ENCODE data around the gene BRI3. TPM values are rescaled to one million over a fixed set of nuclear protein-coding genes. Genes with fewer than 3 reads are reported as not detected.
"Not testable (repeated sequence)": the region's sequence is repeated elsewhere in the genome, so short reads cannot be mapped to it uniquely, and the experiment has no call there.

BRI3 gene
- total RNA-seq, 1 experiment from 2014 or later = 14.4 TPM

GRCh38 chr7:98309566-98309965, 28.1 kb downstream of the BRI3 start:
- no peak for DNase-seq (ENCODE audit: low read depth)

GRCh38 chr7:98312201-98312600, 30.7 kb downstream of the BRI3 start:
- no peak for DNase-seq (ENCODE audit: low read depth)

- no peak for DNase-seq (ENCODE audit: low read depth)
Observed at GRCh38 chr7:98314469-98314868, 33.0 kb downstream of the BRI3 start.

- no peak for DNase-seq (ENCODE audit: low read depth)
Observed at GRCh38 chr7:98315318-98315993, 34.0 kb downstream of the BRI3 start.

GRCh38 chr7:98315994-98316527, 34.6 kb downstream of the BRI3 start:
- not testable (repeated sequence) for DNase-seq (ENCODE audit: low read depth)

GRCh38 chr7:98317366-98318040, 36.0 kb downstream of the BRI3 start:
- DNase-seq (ENCODE audit: low read depth) = no peak

GRCh38 chr7:98319176-98319575, 37.7 kb downstream of the BRI3 start:
- DNase-seq (ENCODE audit: low read depth) = no peak

GRCh38 chr7:98321301-98321700, 39.8 kb downstream of the BRI3 start:
- no peak for DNase-seq (ENCODE audit: low read depth)

GRCh38 chr7:98322331-98323270, 41.1 kb downstream of the BRI3 start:
- no peak for DNase-seq (ENCODE audit: low read depth)

GRCh38 chr7:98323597-98324322, 42.3 kb downstream of the BRI3 start:
- DNase-seq (ENCODE audit: low read depth) = no peak

- DNase-seq (ENCODE audit: low read depth) = no peak
Observed at GRCh38 chr7:98324782-98325181, 43.3 kb downstream of the BRI3 start.

- DNase-seq (ENCODE audit: low read depth) = no peak
Observed at GRCh38 chr7:98329100-98329790, 47.8 kb downstream of the BRI3 start.

GRCh38 chr7:98329791-98330373, 48.4 kb downstream of the BRI3 start:
- peak; percentile 30 for DNase-seq (ENCODE audit: low read depth)

- DNase-seq (ENCODE audit: low read depth) = no peak
Observed at GRCh38 chr7:98330926-98331529, 49.5 kb downstream of the BRI3 start.

- DNase-seq (ENCODE audit: low read depth) = no peak
Observed at GRCh38 chr7:98334081-98334480, 52.6 kb downstream of the BRI3 start.

- DNase-seq (ENCODE audit: low read depth) = no peak
Observed at GRCh38 chr7:98335411-98335977, 54.0 kb downstream of the BRI3 start.

- no peak for DNase-seq (ENCODE audit: low read depth)
Observed at GRCh38 chr7:98338441-98338840, 57.0 kb downstream of the BRI3 start.

- DNase-seq (ENCODE audit: low read depth) = no peak
Observed at GRCh38 chr7:98339043-98339442, 57.6 kb downstream of the BRI3 start.

GRCh38 chr7:98341106-98341505, 59.6 kb downstream of the BRI3 start:
- no peak for DNase-seq (ENCODE audit: low read depth)

Measured in Daoy (cell line).